Measurements from ENCODE around the gene ITGA6. TPM values are rescaled to one million over a fixed set of nuclear protein-coding genes. Genes with fewer than 3 reads are reported as not detected.

Gene ITGA6
- total RNA-seq, 1 experiment from 2014 or later = 93.1 TPM

- Histone ChIP-seq H3K36me3 (ENCODE audit: control insufficient read depth in 1 of 2, insufficient read depth in 2 of 2, low read length in 2 of 2) (0 out of 4 replicates have a peak, but pooled peaks cover 0 to 4% of the 10 kb centered on the region in 2 experiments), H3K9me2 (ENCODE audit: insufficient read depth) (no peaks in the 10 kb centered on the region), H3K27me3 (ENCODE audit: insufficient read depth, low read length) (no peaks in the 10 kb centered on the region), H3K79me2 (ENCODE audit: insufficient read depth, low read length) (peaks cover 99% of the 10 kb centered on the region), H3K4me3 (replicated peaks in 1 of 2; ENCODE audit: low read depth in 1 of 2, low read length in 2 of 2) (no peak overlapping the region), H3K4me1 (ENCODE audit: control insufficient read depth in 1 of 2, insufficient read depth in 2 of 2, low read length in 2 of 2) (peaks cover 49 to 100% of the 10 kb centered on the region in 2 experiments), H3K9me3 (ENCODE audit: control insufficient read depth in 1 of 2, insufficient read depth in 1 of 2, low read depth in 1 of 2, low read length in 2 of 2) (no peaks in the 10 kb centered on the region), H3K4me2 (ENCODE audit: low read length) (no peak overlapping the region), H3K9ac (ENCODE audit: low read length) (no peak overlapping the region), H2AFZ (ENCODE audit: low read depth, low read length, poor library complexity, severe bottlenecking) (no peak overlapping the region), H4K20me1 (ENCODE audit: insufficient read depth) (peaks cover 5% of the 10 kb centered on the region; the same call in 1 of the 2 replicates), H3K27ac (ENCODE audit: low read depth, low read length) (no peak overlapping the region)
- ChIA-PET RAD21 (ENCODE audit: low non-redundant PET in 1 of 2, low total read pairs in 2 of 2, uncharacterized antibody in 2 of 2, unreplicated experiment in 2 of 2) (no interaction called here), CTCF (interaction anchor here (1.7 kb wide), 1 partner anchor 26 kb away, joined by 5 read pairs; no protein-coding TSS in a partner anchor), POLR2A (no interaction called here)
- intact Hi-C loops (cut with micrococcal nuclease) = no loop called here
- DNase-seq (ENCODE audit: low read depth, low spot score) = no peak
- TF ChIP-seq YY1 (IDR thresholded peaks at IDR 0.05; ENCODE audit: extremely low read depth, insufficient replicate concordance, low read depth, low read length) = no peak
- BruUV-seq (replicated peaks) = no TSS peak
- no peak for ATAC-seq
Observed at GRCh38 chr2:172434821-172435605, 7.6 kb downstream of the ITGA6 start.

- H3K4me3 ChIP-seq (replicated peaks in 1 of 2; ENCODE audit: low read depth in 1 of 2, low read length in 2 of 2) = no peak overlapping the region
- CTCF ChIA-PET = interaction anchor here (1.7 kb wide), 1 partner anchor 26 kb away, joined by 5 read pairs; no protein-coding TSS in a partner anchor
Observed at GRCh38 chr2:172435606-172435911, 8.2 kb downstream of the ITGA6 start.

More at GRCh38 chr2:172435606-172435911, 8.2 kb downstream of the ITGA6 start:
- BruUV-seq (replicated peaks) = no TSS peak
- intact Hi-C loops (cut with micrococcal nuclease) = no loop called here
- no peak for DNase-seq (ENCODE audit: low read depth, low spot score)
- RAD21 ChIA-PET (ENCODE audit: low non-redundant PET in 1 of 2, low total read pairs in 2 of 2, uncharacterized antibody in 2 of 2, unreplicated experiment in 2 of 2) = no interaction called here
- no peaks in the 10 kb centered on the region for H4K20me1 ChIP-seq (ENCODE audit: insufficient read depth)
- no peaks in the 10 kb centered on the region for H3K27me3 ChIP-seq (ENCODE audit: insufficient read depth, low read length)
- H3K9me3 ChIP-seq (ENCODE audit: control insufficient read depth in 1 of 2, insufficient read depth in 1 of 2, low read depth in 1 of 2, low read length in 2 of 2) = no peaks in the 10 kb centered on the region
- peaks cover 49 to 100% of the 10 kb centered on the region in 2 experiments for H3K4me1 ChIP-seq (ENCODE audit: control insufficient read depth in 1 of 2, insufficient read depth in 2 of 2, low read length in 2 of 2)
- 0 out of 4 replicates have a peak, but pooled peaks cover 0 to 4% of the 10 kb centered on the region in 2 experiments for H3K36me3 ChIP-seq (ENCODE audit: control insufficient read depth in 1 of 2, insufficient read depth in 2 of 2, low read length in 2 of 2)
- no peak overlapping the region for H3K9ac ChIP-seq (ENCODE audit: low read length)
- H3K9me2 ChIP-seq (ENCODE audit: insufficient read depth) = no peaks in the 10 kb centered on the region
- POLR2A ChIA-PET = interaction anchor here (1.1 to 1.2 kb wide), 2 partner anchors 9 to 26 kb away, joined by 3 to 4 read pairs; partner anchors contain the start of gene ITGA6
- peaks cover 99% of the 10 kb centered on the region for H3K79me2 ChIP-seq (ENCODE audit: insufficient read depth, low read length)
- no peak overlapping the region for H3K27ac ChIP-seq (ENCODE audit: low read depth, low read length)
- no peak for ATAC-seq
- TF ChIP-seq ZBTB33 (IDR thresholded peaks at IDR 0.05; ENCODE audit: extremely low read depth, insufficient replicate concordance, low read length) = no peak
- no peak for TF ChIP-seq SRF (IDR thresholded peaks at IDR 0.05; ENCODE audit: low read depth)
- no peak for TF ChIP-seq ATF3 (IDR thresholded peaks at IDR 0.05)
- no peak overlapping the region for H2AFZ ChIP-seq (ENCODE audit: low read depth, low read length, poor library complexity, severe bottlenecking)
- peak overlapping the region; percentile 82; the same call in 1 of the 2 replicates for H3K4me2 ChIP-seq (ENCODE audit: low read length)

Measured in HCT116 (cell line).